Gastroesophageal sphincter (tissue), 4 donors: ENCODE data around the gene RREB1. TPM values are rescaled to one million over a fixed set of nuclear protein-coding genes. Genes with fewer than 3 reads are reported as not detected.
"Not testable (repeated sequence)": the region's sequence is repeated elsewhere in the genome, so short reads cannot be mapped to it uniquely, and the experiment has no call there.

ENCODE experiments used
- ATAC-seq: fragments of 150-250 bp; one replicate; pipeline ENCODE4 v1.9.1; 2016; ENCODE audit warnings: mild to moderate bottlenecking, moderate library complexity
- H3K27ac ChIP-seq, 4 donors: fragments of 200-600 bp; sonication (generic) in 3 of 4; 1 replicate in 3 of 4; 2 replicates in 1 of 4; pipeline ENCODE4 v1.5.1; 2016 to 2019
- H3K27me3 ChIP-seq: fragments of 200-600 bp; sonication (generic); one replicate; pipeline ENCODE4 v1.5.1; 2019
- H3K36me3 ChIP-seq, 2 donors: fragments of 200-600 bp; sonication (generic); one replicate each; pipeline ENCODE4 v1.5.1; 2019; ENCODE audit warnings: control low read depth in 1 of 2
- H3K4me1 ChIP-seq, 3 donors: fragments of 200-600 bp; sonication (generic); 1 replicate in 2 of 3; 2 replicates in 1 of 3; pipeline ENCODE4 v1.5.1; 2016 to 2019; ENCODE audit warnings: control low read depth in 2 of 3
- H3K4me3 ChIP-seq, 2 donors: fragments of 200-600 bp; sonication (generic); one replicate each; pipeline ENCODE4 v1.5.1; 2019; ENCODE audit warnings: mild to moderate bottlenecking in 1 of 2, moderate library complexity in 1 of 2
- H3K9me3 ChIP-seq, 3 donors: fragments of 200-600 bp; sonication (generic); one replicate each; pipeline ENCODE4 v1.5.1; 2017 to 2019; ENCODE audit warnings: control low read depth in 2 of 3
- EP300 ChIP-seq: sonication (generic); formaldehyde crosslinking; IDR thresholded peaks from one replicate; pipeline ENCODE4 v1.6.1; 2017; ENCODE audit warnings: antibody characterized with exemption, mild to moderate bottlenecking
- POLR2A ChIP-seq, 2 donors: fragments of 450-650 bp; IDR thresholded peaks; one replicate each; pipeline ENCODE4 v1.6.1; 2017; ENCODE audit warnings: antibody characterized with exemption in 2 of 2, mild to moderate bottlenecking in 2 of 2, moderate library complexity in 1 of 2
- POLR2AphosphoS5 ChIP-seq: sonication (generic); formaldehyde crosslinking; IDR thresholded peaks from one replicate; pipeline ENCODE4 v1.6.1; 2017; ENCODE audit warnings: antibody characterized with exemption
- WGBS, 2 donors: methylation state at CpG; one replicate each; pipeline ENCODE4 v1.1.5; 2018; ENCODE audit warnings: low coverage in 1 of 2; 5-methylcytosine and 5-hydroxymethylcytosine counted together
- total RNA-seq, 4 donors: library from RNA; depleted of rRNA; stranded (reverse); fragments of >200 nt; gene quantifications; one replicate each; pipeline ENCODE4 v1.1.0, GENCODE V29; 2016
- TF ChIP-seq, protein P1 (sequence below), 4 experiments: fragments of 200-600 bp in 2 of 4; fragments of 450-650 bp in 2 of 4; sonication (generic) in 1 of 4; IDR thresholded peaks; one replicate each; pipeline ENCODE4 v1.5.1; 2017 to 2019; ENCODE audit warnings: antibody characterized with exemption in 4 of 4, mild to moderate bottlenecking in 2 of 4, moderate library complexity in 2 of 4

RREB1 gene
- total RNA-seq, 4 donors from 2014 or later = 20.3 to 40.8 (median 28.1) TPM

DNA sequence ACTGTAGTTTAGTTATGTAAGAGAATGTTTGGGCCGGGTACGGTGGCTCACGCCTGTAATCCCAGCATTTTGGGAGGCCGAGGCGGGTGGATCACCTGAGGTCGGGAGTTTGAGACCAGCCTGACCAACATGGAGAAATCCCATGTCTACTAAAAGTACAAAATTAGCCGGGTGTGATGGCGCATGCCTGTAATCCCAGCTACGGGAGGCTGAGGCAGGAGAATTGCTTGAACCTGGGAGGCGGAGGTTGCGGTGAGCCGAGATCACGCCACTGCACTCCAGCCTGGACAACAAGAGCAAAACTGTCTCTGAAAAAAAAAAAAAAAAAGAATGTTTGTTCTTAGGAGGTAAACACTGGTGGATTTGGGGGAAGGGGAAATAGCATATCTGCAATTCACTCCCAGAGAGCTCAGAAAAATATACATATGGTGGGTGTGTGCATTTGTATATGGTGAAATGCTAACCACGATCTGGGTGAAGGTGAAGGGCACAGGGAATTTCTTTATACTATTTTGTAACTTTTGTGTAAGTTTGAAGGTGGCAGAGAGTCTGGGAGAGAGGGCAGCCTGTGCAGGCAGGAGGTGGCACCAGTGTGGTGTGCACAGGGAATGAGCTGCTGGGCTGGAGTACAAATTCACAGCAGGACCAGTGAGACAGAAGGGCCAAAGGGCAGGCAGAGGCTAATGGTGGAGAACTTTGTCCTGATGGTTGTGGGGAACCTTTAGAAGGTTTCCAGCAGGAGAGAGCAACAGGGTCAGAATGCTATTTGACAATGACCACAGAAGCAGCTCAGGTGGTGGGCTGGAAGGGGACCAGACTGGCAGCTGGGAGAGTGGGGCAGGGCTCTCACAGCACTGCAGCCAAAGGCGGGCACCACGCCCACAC lies 162.8 kb downstream of the RREB1 start:
- peaks cover 0 to 7% (median 0%) of the 10 kb centered on the region in 3 donors for H3K9me3 ChIP-seq
- no peaks in the 10 kb centered on the region for H3K36me3 ChIP-seq
- no peak overlapping the region for H3K27ac ChIP-seq
- WGBS, 2 donors = 83 to 91% methylated on average over 1 to 15 of the region's 16 CpGs
- no peaks in the 10 kb centered on the region for H3K27me3 ChIP-seq
- ATAC-seq = no peak
- no peak for TF ChIP-seq POLR2A (IDR thresholded peaks at IDR 0.05)
- TF ChIP-seq, protein P1, sequence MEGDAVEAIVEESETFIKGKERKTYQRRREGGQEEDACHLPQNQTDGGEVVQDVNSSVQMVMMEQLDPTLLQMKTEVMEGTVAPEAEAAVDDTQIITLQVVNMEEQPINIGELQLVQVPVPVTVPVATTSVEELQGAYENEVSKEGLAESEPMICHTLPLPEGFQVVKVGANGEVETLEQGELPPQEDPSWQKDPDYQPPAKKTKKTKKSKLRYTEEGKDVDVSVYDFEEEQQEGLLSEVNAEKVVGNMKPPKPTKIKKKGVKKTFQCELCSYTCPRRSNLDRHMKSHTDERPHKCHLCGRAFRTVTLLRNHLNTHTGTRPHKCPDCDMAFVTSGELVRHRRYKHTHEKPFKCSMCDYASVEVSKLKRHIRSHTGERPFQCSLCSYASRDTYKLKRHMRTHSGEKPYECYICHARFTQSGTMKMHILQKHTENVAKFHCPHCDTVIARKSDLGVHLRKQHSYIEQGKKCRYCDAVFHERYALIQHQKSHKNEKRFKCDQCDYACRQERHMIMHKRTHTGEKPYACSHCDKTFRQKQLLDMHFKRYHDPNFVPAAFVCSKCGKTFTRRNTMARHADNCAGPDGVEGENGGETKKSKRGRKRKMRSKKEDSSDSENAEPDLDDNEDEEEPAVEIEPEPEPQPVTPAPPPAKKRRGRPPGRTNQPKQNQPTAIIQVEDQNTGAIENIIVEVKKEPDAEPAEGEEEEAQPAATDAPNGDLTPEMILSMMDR (IDR thresholded peaks at IDR 0.05) = no peak
- no peak for TF ChIP-seq POLR2AphosphoS5
- TF ChIP-seq EP300 = no peak
- H3K4me1 ChIP-seq = no peaks in the 10 kb centered on the region
- H3K4me3 ChIP-seq = no peak overlapping the region

- ATAC-seq = no peak
- Histone ChIP-seq H3K4me1 (no peaks in the 10 kb centered on the region), H3K9me3 (peaks cover 0 to 1% (median 0%) of the 10 kb centered on the region in 3 donors), H3K27me3 (no peaks in the 10 kb centered on the region), H3K36me3 (no peaks in the 10 kb centered on the region), H3K4me3 (no peak overlapping the region), H3K27ac (no peak overlapping the region)
- no peak for TF ChIP-seq POLR2A (IDR thresholded peaks at IDR 0.05)
- no peak for TF ChIP-seq EP300
- TF ChIP-seq POLR2AphosphoS5 = no peak
- TF ChIP-seq, protein P1 (IDR thresholded peaks at IDR 0.05) = no peak
- 91 to 100% methylated on average over 1 to 8 of the region's 11 CpGs for WGBS, 2 donors
These were observed 163.4 kb downstream of the RREB1 start for GRCh38 chr6:7271205-7271534.

DNA sequence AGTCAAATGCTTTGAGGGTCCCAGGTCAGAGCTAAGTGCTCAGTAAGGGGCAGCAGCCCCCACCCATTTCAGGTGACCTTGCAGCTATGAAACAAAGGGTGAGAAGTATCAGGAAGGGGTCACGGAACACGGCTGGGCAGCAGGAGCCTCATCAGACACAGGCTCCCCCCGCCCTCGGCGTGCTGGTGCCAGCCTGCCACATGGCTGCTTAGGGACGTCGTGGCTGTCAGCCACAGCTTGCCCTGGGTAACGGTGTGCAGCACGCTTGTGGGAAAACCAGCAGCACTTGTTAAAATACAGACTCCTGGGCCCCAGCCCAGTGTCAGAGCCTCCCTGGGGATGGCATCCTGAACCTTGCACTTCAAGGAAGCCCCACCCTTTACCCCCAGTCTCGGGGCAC lies 165.9 kb downstream of the RREB1 start:
- Histone ChIP-seq H3K27ac (no peak overlapping the region), H3K4me1 (no peaks in the 10 kb centered on the region), H3K36me3 (no peaks in the 10 kb centered on the region), H3K27me3 (no peaks in the 10 kb centered on the region), H3K4me3 (no peak overlapping the region), H3K9me3 (no peaks in the 10 kb centered on the region)
- no peak for ATAC-seq
- WGBS, 2 donors = 29 to 57% methylated on average over 1 to 3 of the region's 10 CpGs
- TF ChIP-seq POLR2AphosphoS5 (no peak), EP300 (no peak), POLR2A (IDR thresholded peaks at IDR 0.05) (no peak)
- TF ChIP-seq, protein P1 (IDR thresholded peaks at IDR 0.05) = no peak

DNA sequence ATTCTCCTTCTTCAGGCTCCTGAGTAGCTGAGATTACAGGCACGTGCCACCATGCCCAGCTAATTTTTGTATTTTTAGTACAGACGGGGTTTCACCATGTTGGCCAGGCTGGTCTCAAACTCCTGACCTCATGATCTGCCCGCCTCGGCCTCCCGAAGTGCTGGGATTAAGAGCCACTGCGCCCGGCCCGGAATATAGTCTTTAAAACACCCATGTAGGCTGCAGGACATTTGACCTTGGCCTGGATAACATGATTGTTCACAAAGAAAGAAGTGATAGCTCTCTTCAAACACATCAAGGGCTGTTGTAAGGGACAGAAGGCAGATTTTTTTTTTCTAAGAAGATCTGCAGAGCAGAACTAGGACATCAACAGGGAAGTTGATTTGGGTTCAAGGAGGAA lies 166.8 kb downstream of the RREB1 start:
- ATAC-seq, H3K4me3 ChIP-seq, H3K27me3 ChIP-seq, H3K9me3 ChIP-seq, H3K36me3 ChIP-seq, H3K4me1 ChIP-seq, H3K27ac ChIP-seq: not testable (repeated sequence)
- 67 to 83% methylated on average over 2 to 6 of the region's 8 CpGs for WGBS, 2 donors

- Histone ChIP-seq H3K4me3 (no peak overlapping the region), H3K9me3 (no peaks in the 10 kb centered on the region), H3K27ac (no peak overlapping the region), H3K36me3 (no peaks in the 10 kb centered on the region), H3K4me1 (no peaks in the 10 kb centered on the region), H3K27me3 (no peaks in the 10 kb centered on the region)
- ATAC-seq = no peak
- 0 to 61% methylated on average over 1 to 7 of the region's 7 CpGs for WGBS, 2 donors
- TF ChIP-seq POLR2A (IDR thresholded peaks at IDR 0.05) = no peak
- TF ChIP-seq, protein P1 (IDR thresholded peaks at IDR 0.05) = peak in 1 of 4 experiments; percentile 2
- no peak for TF ChIP-seq EP300
- no peak for TF ChIP-seq POLR2AphosphoS5
These were observed 168.4 kb downstream of the RREB1 start for GRCh38 chr6:7276199-7276524.
